GM21576 (cell line): ENCODE results near the gene PRR23E.

Experiments used
- ATAC-seq: cut with Tn5 transposase; IDR thresholded peaks from one replicate; pipeline ENCODE4 v1.9.1; 2021; ENCODE audit warnings: mild to moderate bottlenecking, moderate library complexity; ENCODE audit not compliant: unreplicated experiment

PRR23E gene

DNA sequence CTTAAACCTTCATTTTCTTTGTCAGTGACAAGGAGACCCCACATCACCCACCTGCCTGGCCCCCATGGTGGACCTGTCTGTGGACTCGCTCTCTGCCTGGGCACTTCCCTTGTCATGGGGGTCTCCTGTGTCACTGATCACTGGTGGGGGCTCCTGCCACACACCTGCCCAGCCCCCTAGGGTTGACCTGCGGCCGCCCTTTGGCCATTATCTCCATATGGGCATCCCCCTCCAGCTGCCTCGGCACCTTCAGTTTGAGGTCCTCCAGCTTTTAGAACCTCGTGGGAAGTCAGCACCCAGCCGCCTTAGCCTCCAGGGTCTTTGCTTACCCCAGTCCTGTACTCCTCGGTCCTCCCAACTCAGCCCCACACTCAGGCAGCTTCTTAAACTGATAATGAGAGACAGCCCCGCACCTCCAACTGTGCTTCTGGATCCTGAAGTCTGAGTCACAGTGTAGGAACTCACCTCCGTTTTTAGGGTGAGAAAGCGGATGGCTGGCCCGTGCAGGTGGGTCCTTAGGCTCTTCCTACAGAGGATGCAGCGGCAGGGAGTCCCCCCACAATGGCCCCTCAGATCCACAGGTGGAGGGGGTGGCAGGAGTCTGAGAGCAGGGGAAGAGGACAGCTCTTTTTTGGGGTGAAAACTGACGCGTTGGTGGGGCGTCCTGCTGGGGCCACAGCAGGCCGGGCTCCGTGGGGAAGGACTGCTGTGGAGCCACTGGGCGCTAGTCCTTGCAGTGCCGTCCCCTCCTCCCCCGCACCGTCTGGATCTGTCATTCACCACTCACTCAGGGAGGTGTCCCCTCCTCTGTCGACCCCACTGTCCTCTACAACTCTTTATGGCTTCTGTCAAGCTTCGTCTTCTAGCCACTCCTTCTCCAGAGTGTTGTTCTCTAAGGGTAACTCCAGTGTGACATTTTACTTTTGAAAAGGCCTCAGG, 8.7 kb upstream of the PRR23E start:
- no peak for ATAC-seq

GRCh38 chr3:127184870-127185216, 8.1 kb upstream of the PRR23E start:
- ATAC-seq, result no peak

GRCh38 chr3:127185268-127185667, 7.7 kb upstream of the PRR23E start:
- ATAC-seq, result no peak

- no peak for ATAC-seq
These were observed 6.8 kb upstream of the PRR23E start for GRCh38 chr3:127185962-127186674.

DNA sequence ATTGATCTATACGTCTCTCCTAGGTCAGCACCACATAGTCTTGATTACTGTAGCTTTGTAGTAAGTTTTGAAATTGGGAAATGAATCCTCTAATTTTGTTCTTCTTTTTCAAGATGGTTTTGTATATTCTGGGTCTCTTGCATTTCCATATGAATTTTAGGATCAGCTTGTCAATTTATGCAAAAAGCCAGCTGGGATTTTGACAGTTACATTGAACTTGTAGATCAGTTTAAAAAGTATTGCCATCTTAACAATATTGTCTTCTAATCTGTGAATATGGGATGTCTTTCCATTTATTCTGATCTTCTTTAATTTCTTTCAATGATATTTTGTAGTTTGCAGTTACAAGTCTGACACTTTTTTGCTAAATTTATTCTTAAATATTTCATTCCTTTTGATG, 5.6 kb upstream of the PRR23E start:
- ATAC-seq, result no peak

DNA sequence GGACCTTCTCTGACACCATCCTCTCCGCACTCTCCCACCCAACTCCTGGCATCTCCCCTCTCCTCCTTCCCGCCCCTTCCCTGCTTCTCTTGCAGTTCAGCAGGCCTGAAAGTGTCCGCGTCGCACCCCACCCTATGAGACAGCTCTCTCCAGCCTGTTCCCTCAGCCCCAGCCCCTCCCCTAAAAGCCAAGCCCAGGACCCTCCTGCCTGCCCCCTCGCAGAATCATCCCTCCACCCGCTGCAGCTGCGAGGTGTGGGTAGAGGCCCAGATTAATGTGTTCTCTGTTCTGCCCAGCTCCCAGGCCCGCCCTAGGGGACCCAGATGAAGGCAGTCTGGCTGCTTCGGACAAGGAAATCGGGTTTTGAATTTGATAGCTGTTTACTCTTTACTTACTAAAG, 410 bp downstream of the PRR23E start:
- no peak for ATAC-seq

- ATAC-seq, result no peak
These were observed 844 bp downstream of the PRR23E start for GRCh38 chr3:127193775-127194174.

DNA sequence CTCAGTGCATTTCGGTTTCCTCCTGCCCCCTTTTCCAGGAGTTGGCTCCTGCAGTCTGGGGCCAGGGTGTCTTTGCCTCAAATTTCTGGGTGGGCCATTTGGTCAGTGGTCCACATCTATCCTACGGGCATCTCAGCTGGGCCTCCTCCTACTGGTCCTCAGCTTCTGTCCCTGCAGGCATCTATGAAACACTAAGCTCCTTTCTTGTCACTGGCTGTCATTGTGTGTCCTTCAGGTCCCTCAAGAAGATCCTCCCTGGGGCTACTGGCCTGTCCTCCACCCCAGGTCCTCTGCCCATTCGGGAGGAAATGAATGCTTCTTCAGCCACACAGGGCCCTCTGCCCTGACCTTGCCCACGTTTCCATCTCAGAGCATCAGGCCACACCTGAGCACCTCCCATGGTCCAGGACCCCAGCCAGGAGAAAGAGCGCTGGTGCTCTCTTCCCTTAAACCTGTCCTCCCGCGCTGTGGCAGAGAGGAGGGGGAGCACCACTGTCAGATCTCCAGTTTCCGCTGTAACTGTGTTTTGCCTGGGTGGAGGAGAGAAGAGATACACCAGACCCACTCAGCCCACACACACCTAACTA, 1.8 kb downstream of the PRR23E start:
- ATAC-seq, result no peak

DNA sequence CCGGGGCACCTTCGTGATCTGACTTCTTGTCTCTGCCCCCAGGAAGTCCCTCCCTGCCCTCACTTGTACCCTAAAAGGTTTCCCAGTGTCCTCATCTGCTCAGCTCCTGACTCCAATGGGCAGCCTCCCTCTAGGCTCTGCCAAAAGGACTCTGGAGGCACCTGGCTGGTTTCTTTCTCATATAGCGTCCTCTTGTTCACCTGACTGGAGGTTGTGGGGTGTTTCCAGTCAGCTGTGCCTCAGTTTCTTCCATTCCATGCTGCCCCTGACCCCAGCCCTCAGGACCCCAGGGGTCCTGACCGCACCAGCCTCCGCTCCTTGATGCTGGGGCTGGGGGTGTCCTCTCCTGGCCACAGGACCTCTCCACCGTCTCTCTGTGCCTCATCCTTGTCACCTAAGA, 2.5 kb downstream of the PRR23E start:
- no peak for ATAC-seq

- no peak for ATAC-seq
These were observed 3.1 kb downstream of the PRR23E start for GRCh38 chr3:127196002-127196401.

DNA sequence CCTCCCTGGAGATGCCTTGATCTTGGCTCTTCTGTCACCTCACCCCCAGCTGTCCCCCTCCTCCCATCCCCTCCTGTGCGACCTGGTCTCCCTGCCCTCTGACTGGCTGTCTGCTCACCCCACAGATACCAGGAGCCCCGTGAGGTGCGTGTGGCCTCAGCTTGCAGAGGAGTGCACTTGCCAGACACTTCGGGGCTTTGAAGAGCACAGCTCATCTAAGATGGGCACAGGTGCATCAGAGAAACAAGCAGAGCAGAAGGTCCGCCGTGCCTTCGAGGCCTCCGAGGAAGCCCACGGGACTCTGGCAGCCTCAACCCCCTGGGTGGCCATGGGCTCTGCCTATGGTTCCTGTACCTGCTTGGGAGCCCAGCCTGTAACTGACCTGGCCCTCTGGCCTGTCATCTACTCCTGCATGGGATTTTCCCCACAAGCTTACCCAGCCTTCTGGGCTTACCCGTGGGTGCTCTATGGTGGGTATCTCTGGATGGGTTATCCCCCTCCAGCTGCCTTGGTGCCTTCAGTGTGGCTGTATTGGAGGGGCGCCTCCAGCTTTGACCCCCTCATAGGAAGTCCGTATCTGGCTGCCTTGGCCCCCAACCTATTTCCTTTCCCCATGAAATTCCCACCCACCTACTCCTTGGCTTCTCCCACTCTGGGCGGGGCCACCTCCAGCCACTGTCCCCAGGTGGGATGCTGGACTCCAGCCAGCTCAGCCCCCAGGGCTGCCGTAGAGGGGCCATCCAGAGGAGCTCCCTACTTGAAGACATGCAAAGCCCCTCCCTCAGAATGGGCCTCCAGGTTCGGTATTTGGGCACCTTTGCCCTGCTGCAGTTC, 3.8 kb downstream of the PRR23E start:
- no peak for ATAC-seq

DNA sequence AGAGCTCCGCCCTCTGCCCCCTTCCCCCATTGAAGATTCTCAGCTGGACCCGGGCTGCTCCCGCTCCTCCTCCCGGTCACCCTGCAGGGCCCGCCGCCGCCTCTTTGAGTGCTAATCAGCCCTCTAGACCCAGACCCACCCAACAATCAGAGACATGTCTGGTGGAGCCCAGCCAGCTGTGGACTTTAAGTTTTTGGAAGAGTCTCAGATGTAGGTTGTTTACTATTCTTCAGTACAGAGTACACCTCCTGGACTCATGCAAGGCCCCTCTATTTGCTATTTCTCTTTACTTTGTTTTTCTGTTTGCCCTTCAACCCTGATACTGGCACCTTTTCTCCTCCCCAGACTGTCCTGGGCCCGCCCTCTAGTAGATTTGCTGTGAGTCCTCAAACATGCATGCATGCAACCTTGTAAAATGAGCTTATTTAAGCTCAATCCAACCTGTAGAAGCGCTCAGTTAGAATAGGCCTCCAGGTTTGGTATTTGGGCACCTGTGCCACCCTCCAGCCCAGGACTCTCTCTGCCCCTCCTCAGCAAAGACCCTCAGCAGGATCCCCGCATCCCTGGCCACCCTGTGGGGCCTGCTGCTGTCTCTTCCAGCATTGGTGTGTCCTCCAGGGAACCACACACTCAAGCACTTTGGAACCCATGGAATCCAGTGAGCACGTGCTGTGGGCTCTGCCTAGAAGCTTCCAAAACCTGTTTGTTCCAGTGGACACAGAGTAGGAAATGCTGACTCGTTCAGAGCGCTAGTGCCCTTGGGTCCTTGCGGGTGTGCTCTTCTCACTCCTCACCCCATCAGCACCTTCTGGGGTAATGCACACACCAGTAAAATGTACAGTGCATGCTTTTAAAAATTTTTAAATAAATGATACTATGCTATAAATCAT, 4.6 kb downstream of the PRR23E start:
- no peak for ATAC-seq

GRCh38 chr3:127200086-127200691, 7.3 kb downstream of the PRR23E start:
- no peak for ATAC-seq

DNA sequence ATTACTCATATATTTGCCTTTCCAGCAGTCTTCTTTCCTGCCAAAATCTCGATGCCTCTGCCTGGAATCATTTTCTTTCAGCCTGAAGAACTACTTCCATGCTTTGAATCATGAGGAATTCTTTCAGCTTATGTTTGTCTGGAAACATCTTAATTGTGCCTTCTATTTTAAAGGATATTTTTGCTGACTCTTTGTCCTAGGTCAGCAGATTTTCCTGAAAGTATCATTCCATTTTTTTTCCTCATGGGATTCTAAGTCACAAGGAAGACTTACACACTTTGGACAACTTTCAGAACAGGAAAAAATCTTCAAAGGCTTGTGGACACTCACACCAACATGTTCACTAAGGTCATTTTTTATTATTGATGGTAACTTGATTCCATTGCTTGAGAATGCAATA, 10.1 kb downstream of the PRR23E start:
- ATAC-seq, result no peak

DNA sequence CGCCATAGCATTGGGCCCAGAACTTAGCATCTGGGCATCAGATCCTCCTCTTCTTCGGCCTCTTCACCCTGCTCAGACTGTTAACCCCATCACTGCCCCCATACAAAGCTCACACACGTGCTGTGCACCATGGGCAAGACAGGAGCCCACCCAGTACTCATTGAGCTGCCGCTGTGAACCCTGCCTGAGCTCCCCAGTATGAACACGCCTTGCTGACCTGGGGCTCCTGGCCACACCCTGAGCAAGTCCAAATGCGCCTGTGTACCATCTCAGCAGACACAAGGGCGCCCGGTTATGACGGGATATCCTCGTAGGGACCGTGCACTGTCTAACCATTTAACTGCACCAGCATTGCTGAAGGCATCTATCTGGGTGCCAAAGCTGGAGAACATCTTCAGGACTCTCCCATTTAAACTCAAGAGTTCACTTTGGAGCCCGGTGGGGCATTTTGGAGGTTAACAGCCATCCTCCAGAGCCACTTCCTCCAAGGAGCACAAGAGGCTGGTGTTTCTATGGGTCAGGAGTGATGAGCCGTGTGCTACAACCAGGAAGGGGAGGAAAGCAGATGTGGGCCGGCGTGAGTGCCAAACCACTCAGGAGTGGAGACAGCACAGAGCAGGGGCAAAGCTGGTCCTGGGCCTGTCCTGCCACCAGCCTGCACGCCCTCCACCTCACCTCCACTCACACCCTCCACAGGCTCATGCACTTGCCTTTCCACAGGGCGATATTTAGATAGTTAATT, 12.1 kb downstream of the PRR23E start:
- ATAC-seq, result no peak

- ATAC-seq, result no peak
These were observed 13.2 kb downstream of the PRR23E start for GRCh38 chr3:127206154-127206553.

GRCh38 chr3:127206611-127207516, 13.9 kb downstream of the PRR23E start:
- ATAC-seq, result no peak
